IMR-90 (cell line): ENCODE results near the gene RPH3AL. TPM values are rescaled to one million over a fixed set of nuclear protein-coding genes. Genes with fewer than 3 reads are reported as not detected.

Experiments used
- ATAC-seq: fragments of 200-7000 bp; cut with Tn5 transposase; 2 replicates; pipeline ENCODE4 v1.9.1; 2020; ENCODE audit warnings: low read depth, mild to moderate bottlenecking, moderate library complexity
- BruUV-seq: library from RNA; stranded (reverse); fragments of 400-500 nt; replicated peaks from 2 replicates; lab custom pipeline; 2021; lab: Mats Ljungman, UMichigan
- CTCF ChIA-PET: fragments of 300-600 bp; formaldehyde crosslinking; extraction: SDS; loops from one replicate; lab custom pipeline; 2021; ENCODE audit warnings: antibody characterized with exemption; lab: Yijun Ruan, JAX
- POLR2A ChIA-PET: fragments of 300-600 bp; sonication (Branson Sonifier 250); formaldehyde crosslinking; loops from one replicate; lab custom pipeline; 2022; ENCODE audit warnings: antibody characterized with exemption; ENCODE audit not compliant: unreplicated experiment; lab: Charles Lee
- DNase-seq: peaks from one replicate; pipeline ENCODE4 v3.0.0; 2013
- H2AFZ ChIP-seq: replicated peaks from 2 replicates; pipeline ENCODE3; 2013; ENCODE audit warnings: low read length, mild to moderate bottlenecking; ENCODE audit not compliant: poor library complexity
- H2AK5ac ChIP-seq: 2 replicates; pipeline ENCODE4 v1.6.1; 2013; ENCODE audit warnings: low read depth, low read length, inconsistent platforms
- H2AK9ac ChIP-seq: replicated peaks from 2 replicates; pipeline ENCODE3; 2013; ENCODE audit warnings: mild to moderate bottlenecking, low read depth, low read length, moderate library complexity; ENCODE audit not compliant: poor library complexity
- H2BK120ac ChIP-seq: 2 replicates; pipeline ENCODE4 v1.6.1; 2013; ENCODE audit warnings: low read depth, low read length, inconsistent platforms
- H2BK15ac ChIP-seq: 3 replicates; pipeline ENCODE4 v1.6.1; 2013; ENCODE audit warnings: low read depth, low read length, inconsistent platforms
- H2BK20ac ChIP-seq: 2 replicates; pipeline ENCODE4 v1.6.1; 2013; ENCODE audit warnings: low read depth, mild to moderate bottlenecking, inconsistent platforms, low read length, moderate library complexity
- H2BK5ac ChIP-seq: 2 replicates; pipeline ENCODE4 v1.6.1; 2013; ENCODE audit warnings: mild to moderate bottlenecking, low read depth, low read length, inconsistent platforms; ENCODE audit not compliant: poor library complexity, severe bottlenecking
- H3K14ac ChIP-seq: replicated peaks from 2 replicates; pipeline ENCODE4 v1.6.1; 2013; ENCODE audit warnings: low read depth, low read length, inconsistent platforms
- H3K18ac ChIP-seq: 2 replicates; pipeline ENCODE4 v1.6.1; 2013; ENCODE audit warnings: low read depth, low read length, control low read depth
- H3K23ac ChIP-seq: 2 replicates; pipeline ENCODE4 v1.6.1; 2013; ENCODE audit warnings: low read depth, low read length, inconsistent platforms
- H3K27ac ChIP-seq: 2 replicates; pipeline ENCODE4 v1.5.1; 2013; ENCODE audit warnings: mild to moderate bottlenecking, control low read depth, low read length; ENCODE audit not compliant: insufficient read depth
- H3K27me3 ChIP-seq: 2 replicates; pipeline ENCODE4 v1.6.1; 2013; ENCODE audit warnings: low read length; ENCODE audit not compliant: control insufficient read depth, insufficient read depth
- H3K36me3 ChIP-seq: 2 replicates; pipeline ENCODE4 v1.6.1; 2013; ENCODE audit warnings: low read length, mixed read lengths; ENCODE audit not compliant: control insufficient read depth, insufficient read depth
- H3K4ac ChIP-seq: 2 replicates; pipeline ENCODE4 v1.6.1; 2013; ENCODE audit warnings: low read depth, low read length, inconsistent platforms
- H3K4me1 ChIP-seq: 2 replicates; pipeline ENCODE4 v1.6.1; 2013; ENCODE audit warnings: low read length, mixed read lengths; ENCODE audit not compliant: control insufficient read depth, insufficient read depth
- H3K4me2 ChIP-seq: 2 replicates; pipeline ENCODE4 v1.6.1; 2013; ENCODE audit warnings: low read depth, mild to moderate bottlenecking, control low read depth, low read length, moderate library complexity
- H3K4me3 ChIP-seq: 2 replicates; pipeline ENCODE4 v1.5.1; 2013; ENCODE audit warnings: low read depth, mild to moderate bottlenecking, control low read depth, low read length, moderate library complexity; ENCODE audit not compliant: insufficient read depth
- H3K56ac ChIP-seq: 2 replicates; pipeline ENCODE4 v1.6.1; 2013; ENCODE audit warnings: low read length, inconsistent platforms; ENCODE audit not compliant: insufficient read depth; ENCODE audit errors: extremely low read depth
- H3K79me1 ChIP-seq, 2 experiments: 2 replicates each; pipeline ENCODE4 v1.6.1; 2013; ENCODE audit warnings: low read length in 2 of 2, inconsistent platforms in 1 of 2, low read depth in 1 of 2
- H3K9ac ChIP-seq: 2 replicates; pipeline ENCODE4 v1.6.1; 2013; ENCODE audit warnings: low read depth, low read length, control low read depth
- H3K9me1 ChIP-seq: 2 replicates; pipeline ENCODE4 v1.6.1; 2013; ENCODE audit warnings: low read length, inconsistent platforms; ENCODE audit not compliant: insufficient read depth
- H3K9me3 ChIP-seq: 2 replicates; pipeline ENCODE4 v1.6.1; 2013; ENCODE audit warnings: low read length; ENCODE audit not compliant: control insufficient read depth, insufficient read depth
- H4K20me1 ChIP-seq: 2 replicates; pipeline ENCODE4 v1.6.1; 2013; ENCODE audit warnings: low read length, inconsistent platforms; ENCODE audit not compliant: insufficient read depth
- H4K5ac ChIP-seq: 2 replicates; pipeline ENCODE4 v1.6.1; 2013; ENCODE audit warnings: mild to moderate bottlenecking, low read depth, low read length, control low read depth
- H4K8ac ChIP-seq, 2 experiments: 2 replicates each; pipeline ENCODE4 v1.6.1; 2013; ENCODE audit warnings: low read depth in 2 of 2, low read length in 2 of 2, control low read depth in 1 of 2, inconsistent platforms in 1 of 2
- H4K91ac ChIP-seq: 2 replicates; pipeline ENCODE4 v1.6.1; 2013; ENCODE audit warnings: low read depth, low read length, inconsistent platforms; ENCODE audit not compliant: insufficient read depth
- BHLHE40 ChIP-seq: fragments of 150-350 bp; IDR thresholded peaks from 2 replicates; pipeline ENCODE4 v1.6.1; 2016; ENCODE audit warnings: mild to moderate bottlenecking, low read depth, low read length
- CEBPB ChIP-seq: IDR thresholded peaks from 2 replicates; pipeline ENCODE4 v1.6.1; 2012; ENCODE audit warnings: low read depth, low read length, improper control_type of control experiment
- CHD1 ChIP-seq: IDR thresholded peaks from 2 replicates; pipeline ENCODE4 v1.6.1; 2012; ENCODE audit warnings: low read depth, low read length, improper control_type of control experiment
- FOS ChIP-seq: fragments of 150-350 bp; IDR thresholded peaks from 2 replicates; pipeline ENCODE4 v1.6.1; 2016; ENCODE audit warnings: low read depth, low read length
- MAFK ChIP-seq: IDR thresholded peaks from 2 replicates; pipeline ENCODE4 v1.6.1; 2012; ENCODE audit warnings: low read depth, low read length, improper control_type of control experiment
- MAZ ChIP-seq: IDR thresholded peaks from 2 replicates; pipeline ENCODE4 v1.6.1; 2012; ENCODE audit warnings: low read depth, mild to moderate bottlenecking, low read length, improper control_type of control experiment, moderate library complexity, borderline replicate concordance
- MXI1 ChIP-seq: IDR thresholded peaks from 2 replicates; pipeline ENCODE4 v1.6.1; 2012; ENCODE audit warnings: low read depth, mild to moderate bottlenecking, low read length, moderate library complexity, borderline replicate concordance
- NFE2L2 ChIP-seq: fragments of 150-350 bp; IDR thresholded peaks from 2 replicates; pipeline ENCODE4 v1.6.1; 2016; ENCODE audit warnings: low read depth, mild to moderate bottlenecking, low read length
- POLR2A ChIP-seq: IDR thresholded peaks from 2 replicates; pipeline ENCODE4 v1.6.1; 2012; ENCODE audit warnings: mild to moderate bottlenecking, low read depth, low read length
- RAD21 ChIP-seq: IDR thresholded peaks from 2 replicates; pipeline ENCODE4 v1.6.1; 2012; ENCODE audit warnings: low read length, improper control_type of control experiment
- RCOR1 ChIP-seq: IDR thresholded peaks from 2 replicates; pipeline ENCODE4 v1.6.1; 2012; ENCODE audit warnings: mild to moderate bottlenecking, low read length, improper control_type of control experiment; ENCODE audit not compliant: insufficient replicate concordance
- SMC3 ChIP-seq: fragments of 150-350 bp; IDR thresholded peaks from 2 replicates; pipeline ENCODE4 v1.6.1; 2016; ENCODE audit warnings: low read depth, mild to moderate bottlenecking, antibody characterized with exemption, low read length, moderate library complexity
- WGBS, 2 experiments: methylation state at CpG; one replicate each; pipeline versions ENCODE4 v1.1.5 to v1.1.7; 2013; ENCODE audit warnings: missing lambda C conversion rate in 2 of 2; ENCODE audit not compliant: insufficient read length in 1 of 2; ENCODE audit errors: extremely low coverage in 2 of 2; 5-methylcytosine and 5-hydroxymethylcytosine counted together
- dilution Hi-C: fragments of 300-500 bp; cut with HindIII; formaldehyde crosslinking; loops from one replicate; pipeline ENCODE4 v1.14.3; 2018; ENCODE audit warnings: low sequenced_read_pairs; ENCODE audit not compliant: unreplicated experiment
- in situ Hi-C: fragments of 300-500 bp; cut with MboI; formaldehyde crosslinking; loops from 3 replicates; pipeline ENCODE4 v1.14.3; 2019; ENCODE audit warnings: low sequenced_read_pairs, inconsistent platforms, mixed read lengths
- intact Hi-C: fragments of 100-400 bp; cut with micrococcal nuclease; formaldehyde crosslinking; loops from 2 replicates; pipeline ENCODE4 v1.10.0; 2022
- polyA plus RNA-seq, 3 experiments: library from polyadenylated mRNA; depleted of rRNA; stranded (reverse); fragments of >200 nt; gene quantifications; 2 replicates each; pipeline ENCODE4 v1.2.3, GENCODE V29; 2012; ENCODE audit warnings: low replicate concordance in 1 of 3
- total RNA-seq: library from RNA; depleted of rRNA; stranded (reverse); fragments of >200 nt; gene quantifications from 2 replicates; pipeline ENCODE4 v1.2.3, GENCODE V29; 2012
- TF ChIP-seq, protein P1 (sequence below): fragments of 150-350 bp; IDR thresholded peaks from 2 replicates; pipeline ENCODE4 v1.6.1; 2017; ENCODE audit warnings: mild to moderate bottlenecking, antibody characterized with exemption, low read length, low read depth
- TF ChIP-seq, protein P2 (sequence below): conservative IDR thresholded peaks from 2 replicates; pipeline ENCODE4 v1.5.1; 2012; ENCODE audit warnings: mild to moderate bottlenecking, low read depth, low read length, improper control_type of control experiment
- TF ChIP-seq, protein P3 (sequence below): fragments of 150-350 bp; IDR thresholded peaks from 2 replicates; pipeline ENCODE4 v1.6.1; 2016; ENCODE audit warnings: low read depth, mild to moderate bottlenecking, low read length, moderate library complexity, borderline replicate concordance

Gene RPH3AL
- total and polyA plus RNA-seq, 2 of the 4 experiments (the other 2 are of a cell fraction) = 1.8 to 2.5 TPM

DNA sequence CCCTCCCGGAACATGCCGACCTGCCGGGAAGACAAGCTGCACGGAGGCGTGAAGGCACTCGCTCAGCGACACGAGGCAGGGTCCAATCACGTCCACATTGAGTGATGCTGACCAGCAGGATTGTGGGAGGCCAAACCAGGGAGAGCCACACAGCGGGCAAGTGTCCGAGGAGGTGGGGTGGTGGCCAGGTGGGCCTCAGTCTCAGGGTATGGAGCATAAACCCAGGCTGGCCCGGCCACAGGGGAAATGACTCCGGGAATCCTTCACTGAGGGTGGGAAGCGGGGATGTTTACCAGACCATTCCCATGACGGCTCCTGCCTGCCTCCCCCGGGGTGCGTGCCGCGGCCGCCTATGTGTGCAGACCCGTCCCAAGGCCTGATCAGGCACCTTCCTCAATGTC is 62.5 kb downstream of the RPH3AL start:
- Histone ChIP-seq H3K4me3 (no peak overlapping the region), H3K18ac (no peak overlapping the region), H3K9me1 (no peaks in the 10 kb centered on the region), H3K4me1 (no peaks in the 10 kb centered on the region), H2BK5ac (no peak overlapping the region), H3K79me1 (no peaks in the 10 kb centered on the region), H4K20me1 (no peaks in the 10 kb centered on the region), H2BK15ac (no peak overlapping the region), H3K14ac (no peak overlapping the region), H4K8ac (no peak overlapping the region), H2AK5ac (no peak overlapping the region), H3K27ac (no peak overlapping the region), H3K4ac (no peak overlapping the region), H3K27me3 (peaks cover 21% of the 10 kb centered on the region; the same call in 1 of the 2 replicates), H2BK120ac (no peak overlapping the region), H4K91ac (no peak overlapping the region), H3K56ac (no peak overlapping the region), H2AFZ (no peak overlapping the region), H4K5ac (no peak overlapping the region), H3K4me2 (no peak overlapping the region), H3K9me3 (no peaks in the 10 kb centered on the region), H3K36me3 (no peaks in the 10 kb centered on the region), H2AK9ac (no peak overlapping the region), H2BK20ac (no peak overlapping the region), H3K9ac (no peak overlapping the region), H3K23ac (no peak overlapping the region)
- BruUV-seq = no TSS peak
- ATAC-seq (no peak), DNase-seq (no peak)
- intact Hi-C loops = no loop called here
- in situ Hi-C loops = no loop called here
- ChIA-PET CTCF (no interaction called here), POLR2A (no interaction called here)
- TF ChIP-seq CEBPB = no peak
- TF ChIP-seq FOS = no peak
- no peak for TF ChIP-seq RAD21
- TF ChIP-seq SMC3 = no peak
- TF ChIP-seq BHLHE40 = no peak
- TF ChIP-seq MAFK = no peak
- TF ChIP-seq, protein P1, sequence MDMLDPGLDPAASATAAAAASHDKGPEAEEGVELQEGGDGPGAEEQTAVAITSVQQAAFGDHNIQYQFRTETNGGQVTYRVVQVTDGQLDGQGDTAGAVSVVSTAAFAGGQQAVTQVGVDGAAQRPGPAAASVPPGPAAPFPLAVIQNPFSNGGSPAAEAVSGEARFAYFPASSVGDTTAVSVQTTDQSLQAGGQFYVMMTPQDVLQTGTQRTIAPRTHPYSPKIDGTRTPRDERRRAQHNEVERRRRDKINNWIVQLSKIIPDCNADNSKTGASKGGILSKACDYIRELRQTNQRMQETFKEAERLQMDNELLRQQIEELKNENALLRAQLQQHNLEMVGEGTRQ = no peak
- TF ChIP-seq CHD1 = no peak
- TF ChIP-seq, protein P2, sequence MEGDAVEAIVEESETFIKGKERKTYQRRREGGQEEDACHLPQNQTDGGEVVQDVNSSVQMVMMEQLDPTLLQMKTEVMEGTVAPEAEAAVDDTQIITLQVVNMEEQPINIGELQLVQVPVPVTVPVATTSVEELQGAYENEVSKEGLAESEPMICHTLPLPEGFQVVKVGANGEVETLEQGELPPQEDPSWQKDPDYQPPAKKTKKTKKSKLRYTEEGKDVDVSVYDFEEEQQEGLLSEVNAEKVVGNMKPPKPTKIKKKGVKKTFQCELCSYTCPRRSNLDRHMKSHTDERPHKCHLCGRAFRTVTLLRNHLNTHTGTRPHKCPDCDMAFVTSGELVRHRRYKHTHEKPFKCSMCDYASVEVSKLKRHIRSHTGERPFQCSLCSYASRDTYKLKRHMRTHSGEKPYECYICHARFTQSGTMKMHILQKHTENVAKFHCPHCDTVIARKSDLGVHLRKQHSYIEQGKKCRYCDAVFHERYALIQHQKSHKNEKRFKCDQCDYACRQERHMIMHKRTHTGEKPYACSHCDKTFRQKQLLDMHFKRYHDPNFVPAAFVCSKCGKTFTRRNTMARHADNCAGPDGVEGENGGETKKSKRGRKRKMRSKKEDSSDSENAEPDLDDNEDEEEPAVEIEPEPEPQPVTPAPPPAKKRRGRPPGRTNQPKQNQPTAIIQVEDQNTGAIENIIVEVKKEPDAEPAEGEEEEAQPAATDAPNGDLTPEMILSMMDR = no peak
- no peak for TF ChIP-seq MAZ
- TF ChIP-seq NFE2L2 = no peak
- TF ChIP-seq RCOR1 = no peak
- TF ChIP-seq POLR2A = no peak
- TF ChIP-seq MXI1 = no peak
- TF ChIP-seq, protein P3, sequence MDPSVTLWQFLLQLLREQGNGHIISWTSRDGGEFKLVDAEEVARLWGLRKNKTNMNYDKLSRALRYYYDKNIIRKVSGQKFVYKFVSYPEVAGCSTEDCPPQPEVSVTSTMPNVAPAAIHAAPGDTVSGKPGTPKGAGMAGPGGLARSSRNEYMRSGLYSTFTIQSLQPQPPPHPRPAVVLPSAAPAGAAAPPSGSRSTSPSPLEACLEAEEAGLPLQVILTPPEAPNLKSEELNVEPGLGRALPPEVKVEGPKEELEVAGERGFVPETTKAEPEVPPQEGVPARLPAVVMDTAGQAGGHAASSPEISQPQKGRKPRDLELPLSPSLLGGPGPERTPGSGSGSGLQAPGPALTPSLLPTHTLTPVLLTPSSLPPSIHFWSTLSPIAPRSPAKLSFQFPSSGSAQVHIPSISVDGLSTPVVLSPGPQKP = no peak
- WGBS, 2 experiments = 82% methylated on average over 21 of the region's 21 CpGs; no CpG with 5 or more reads in 1 of the 2 experiments
- dilution Hi-C loops = no loop called here
